Measurements from ENCODE around the gene UHRF1. TPM values are rescaled to one million over a fixed set of nuclear protein-coding genes. Genes with fewer than 3 reads are reported as not detected.
A peak's percentile ranks its signal among the peaks of the same experiment; 100 is the strongest.
"Not testable (repeated sequence)": the region's sequence is repeated elsewhere in the genome, so short reads cannot be mapped to it uniquely, and the experiment has no call there.

UHRF1 gene
- total and polyA plus RNA-seq, 2 donors from 2014 or later = 0.19 to 3.1 TPM

DNA sequence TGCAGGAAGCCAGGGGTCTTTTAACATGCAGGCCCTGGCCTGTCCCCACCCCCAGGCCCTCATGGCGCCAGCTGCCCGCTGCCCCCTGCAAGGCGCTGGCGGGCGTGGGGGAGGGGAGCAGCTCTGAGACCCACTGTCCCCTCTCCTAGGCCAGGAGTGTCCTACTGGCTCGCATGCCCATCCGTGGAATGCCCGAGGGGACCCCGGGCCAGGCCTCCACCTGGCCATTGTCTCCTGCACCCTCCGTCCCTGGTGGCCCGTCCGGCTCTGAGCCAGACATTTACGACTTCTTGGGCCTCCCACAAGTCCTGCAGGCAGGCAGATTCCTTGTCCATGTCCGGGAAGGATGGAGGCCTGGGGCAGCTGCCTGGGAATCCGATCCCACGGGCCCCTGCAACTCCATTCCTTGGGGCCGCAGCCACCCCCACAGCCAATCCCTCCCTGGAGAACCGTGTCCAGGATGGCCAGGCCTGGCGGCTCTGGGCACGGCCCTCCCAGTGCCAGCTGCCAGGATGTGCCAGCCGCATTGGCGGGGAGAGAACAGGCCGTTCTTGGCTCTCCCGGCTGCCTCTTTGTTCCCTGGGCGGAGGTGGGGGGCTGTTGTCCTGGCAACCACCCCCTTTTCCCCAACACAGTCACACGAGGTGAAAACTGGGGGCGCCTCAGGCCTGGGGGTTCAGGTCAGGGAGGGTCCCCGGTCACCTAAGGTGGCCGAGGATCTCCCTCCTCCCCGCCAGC, 31.4 kb upstream of the UHRF1 start:
- DNase-seq = peak; percentile 64 to 80 (median 74)
- H3K9ac ChIP-seq (ENCODE audit: low read length in 3 of 3) = no peak overlapping the region
- FAIRE-seq = no peak

DNA sequence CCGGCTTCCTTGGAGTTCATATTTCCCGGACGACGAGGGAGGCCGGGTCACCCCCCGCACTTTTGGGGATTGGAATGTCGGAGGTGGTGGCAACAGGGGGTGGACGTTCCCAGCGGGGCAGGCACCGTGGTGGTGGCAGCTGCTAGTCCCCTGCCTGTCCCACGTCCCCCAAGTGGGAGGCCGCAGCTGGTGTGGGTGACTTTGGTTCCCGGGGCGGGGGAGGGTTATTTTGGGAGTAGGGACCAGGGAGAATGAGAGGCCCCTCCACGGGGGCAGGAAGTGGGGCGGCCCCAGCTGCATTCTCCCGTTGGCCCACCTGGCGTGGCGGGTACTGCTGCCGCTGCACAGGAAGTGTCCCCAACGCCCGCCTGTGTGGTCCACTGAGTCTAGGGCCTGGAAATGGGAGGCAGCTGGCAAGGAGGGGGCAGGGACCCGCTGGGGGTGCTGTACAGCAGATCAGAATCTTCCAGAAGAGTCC, 30.8 kb upstream of the UHRF1 start:
- no peak overlapping the region for H3K27ac ChIP-seq (ENCODE audit: low read depth in 2 of 2, low read length in 2 of 2)
- DNase-seq = peak in 3 of 5 donors; percentile 55 to 72 (median 59)

More for the DNA sequence above, 31.4 kb upstream of the UHRF1 start:
- no peaks in the 10 kb centered on the region for H3K27me3 ChIP-seq (ENCODE audit: control insufficient read depth, insufficient read depth, low read length)
- intact Hi-C loops (cut with DNase I) = loop anchor here (5.0 kb wide), 1 partner anchor 34 kb away; no protein-coding TSS in a partner anchor
- H3K4me3 ChIP-seq (ENCODE audit: low read length in 3 of 3) = no peak overlapping the region
- no peak overlapping the region for H3K27ac ChIP-seq (ENCODE audit: low read depth in 2 of 2, low read length in 2 of 2)
- no peaks in the 10 kb centered on the region for H3K36me3 ChIP-seq (ENCODE audit: control insufficient read depth in 2 of 3, insufficient read depth in 3 of 3, low read length in 3 of 3)
- TF ChIP-seq, protein P1, sequence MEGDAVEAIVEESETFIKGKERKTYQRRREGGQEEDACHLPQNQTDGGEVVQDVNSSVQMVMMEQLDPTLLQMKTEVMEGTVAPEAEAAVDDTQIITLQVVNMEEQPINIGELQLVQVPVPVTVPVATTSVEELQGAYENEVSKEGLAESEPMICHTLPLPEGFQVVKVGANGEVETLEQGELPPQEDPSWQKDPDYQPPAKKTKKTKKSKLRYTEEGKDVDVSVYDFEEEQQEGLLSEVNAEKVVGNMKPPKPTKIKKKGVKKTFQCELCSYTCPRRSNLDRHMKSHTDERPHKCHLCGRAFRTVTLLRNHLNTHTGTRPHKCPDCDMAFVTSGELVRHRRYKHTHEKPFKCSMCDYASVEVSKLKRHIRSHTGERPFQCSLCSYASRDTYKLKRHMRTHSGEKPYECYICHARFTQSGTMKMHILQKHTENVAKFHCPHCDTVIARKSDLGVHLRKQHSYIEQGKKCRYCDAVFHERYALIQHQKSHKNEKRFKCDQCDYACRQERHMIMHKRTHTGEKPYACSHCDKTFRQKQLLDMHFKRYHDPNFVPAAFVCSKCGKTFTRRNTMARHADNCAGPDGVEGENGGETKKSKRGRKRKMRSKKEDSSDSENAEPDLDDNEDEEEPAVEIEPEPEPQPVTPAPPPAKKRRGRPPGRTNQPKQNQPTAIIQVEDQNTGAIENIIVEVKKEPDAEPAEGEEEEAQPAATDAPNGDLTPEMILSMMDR (IDR thresholded peaks at IDR 0.05; ENCODE audit: borderline replicate concordance, extremely low read depth, insufficient read depth) = no peak
- no peaks in the 10 kb centered on the region for H3K4me1 ChIP-seq (ENCODE audit: control insufficient read depth in 2 of 3, insufficient read depth in 2 of 3, low read depth in 1 of 3, low read length in 3 of 3)
- H3K9me3 ChIP-seq (ENCODE audit: control insufficient read depth in 2 of 3, insufficient read depth in 1 of 3, low read length in 3 of 3) = no peaks in the 10 kb centered on the region

DNA sequence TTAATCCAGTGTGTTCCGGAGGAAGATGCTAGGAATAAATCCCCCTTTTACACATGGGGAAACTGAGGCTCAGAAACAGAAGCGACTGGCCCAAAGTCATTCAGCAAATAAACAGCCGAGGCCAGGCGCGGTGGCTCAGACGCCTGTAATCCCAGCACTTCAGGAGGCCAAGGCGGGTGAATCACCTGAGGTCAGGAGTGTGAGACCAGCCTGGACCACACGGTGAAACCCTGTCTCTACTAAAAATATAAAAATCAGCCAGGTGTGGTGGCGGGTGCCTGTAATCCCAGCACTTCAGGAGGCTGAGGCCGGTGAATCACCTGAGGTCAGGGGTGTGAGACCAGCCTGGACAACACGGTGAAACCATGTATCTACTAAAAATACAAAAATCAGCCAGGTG, 30.3 kb upstream of the UHRF1 start:
- TF ChIP-seq, protein P1 (IDR thresholded peaks at IDR 0.05; ENCODE audit: borderline replicate concordance, extremely low read depth, insufficient read depth) = no peak
- no peaks in the 10 kb centered on the region for H3K27me3 ChIP-seq (ENCODE audit: control insufficient read depth, insufficient read depth, low read length)
- intact Hi-C loops (cut with DNase I) = loop anchor here (5.0 kb wide), 1 partner anchor 33 kb away; no protein-coding TSS in a partner anchor
- no peak overlapping the region for H3K27ac ChIP-seq (ENCODE audit: low read depth in 2 of 2, low read length in 2 of 2)
- no peaks in the 10 kb centered on the region for H3K9me3 ChIP-seq (ENCODE audit: control insufficient read depth in 2 of 3, insufficient read depth in 1 of 3, low read length in 3 of 3)
- DNase-seq (no peak), FAIRE-seq (no peak)
- H3K4me1 ChIP-seq (ENCODE audit: control insufficient read depth in 2 of 3, insufficient read depth in 2 of 3, low read depth in 1 of 3, low read length in 3 of 3) = no peaks in the 10 kb centered on the region
- H3K36me3 ChIP-seq (ENCODE audit: control insufficient read depth in 2 of 3, insufficient read depth in 3 of 3, low read length in 3 of 3) = no peaks in the 10 kb centered on the region
- no peak overlapping the region for H3K4me3 ChIP-seq (ENCODE audit: low read length in 3 of 3)
- no peak overlapping the region for H3K9ac ChIP-seq (ENCODE audit: low read length in 3 of 3)

More for the DNA sequence above, 30.8 kb upstream of the UHRF1 start:
- no peak overlapping the region for H3K9ac ChIP-seq (ENCODE audit: low read length in 3 of 3)
- H3K9me3 ChIP-seq (ENCODE audit: control insufficient read depth in 2 of 3, insufficient read depth in 1 of 3, low read length in 3 of 3) = no peaks in the 10 kb centered on the region
- no peak overlapping the region for H3K4me3 ChIP-seq (ENCODE audit: low read length in 3 of 3)
- H3K27me3 ChIP-seq (ENCODE audit: control insufficient read depth, insufficient read depth, low read length) = no peaks in the 10 kb centered on the region
- intact Hi-C loops (cut with DNase I) = loop anchor here (5.0 kb wide), 1 partner anchor 34 kb away; no protein-coding TSS in a partner anchor
- TF ChIP-seq, protein P1 (IDR thresholded peaks at IDR 0.05; ENCODE audit: borderline replicate concordance, extremely low read depth, insufficient read depth) = no peak
- no peaks in the 10 kb centered on the region for H3K4me1 ChIP-seq (ENCODE audit: control insufficient read depth in 2 of 3, insufficient read depth in 2 of 3, low read depth in 1 of 3, low read length in 3 of 3)
- FAIRE-seq = no peak
- no peaks in the 10 kb centered on the region for H3K36me3 ChIP-seq (ENCODE audit: control insufficient read depth in 2 of 3, insufficient read depth in 3 of 3, low read length in 3 of 3)

DNA sequence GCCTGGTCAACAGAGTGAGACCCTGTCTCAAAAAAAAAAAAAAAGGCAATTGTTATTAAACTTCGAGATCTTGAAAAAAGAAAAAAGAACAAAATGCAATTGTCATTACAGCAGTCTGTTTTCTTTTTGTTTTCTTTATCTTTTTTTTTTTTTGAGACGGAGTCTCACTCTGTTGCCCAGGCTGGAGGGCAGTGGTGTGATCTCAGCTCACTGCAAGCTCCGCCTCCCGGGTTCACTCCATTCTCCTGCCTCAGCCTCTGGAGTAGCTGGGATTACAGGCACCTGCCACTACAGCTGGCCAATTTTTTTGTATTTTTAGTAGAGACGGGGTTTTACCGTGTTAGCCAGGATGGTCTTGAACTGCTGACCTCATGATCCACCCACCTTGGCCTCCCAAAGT, 26.4 kb upstream of the UHRF1 start:
- H3K4me1 ChIP-seq (ENCODE audit: control insufficient read depth in 2 of 3, insufficient read depth in 2 of 3, low read depth in 1 of 3, low read length in 3 of 3); H3K4me3 ChIP-seq (ENCODE audit: low read length in 3 of 3); H3K36me3 ChIP-seq (ENCODE audit: control insufficient read depth in 2 of 3, insufficient read depth in 3 of 3, low read length in 3 of 3); H3K9ac ChIP-seq (ENCODE audit: low read length in 3 of 3); FAIRE-seq; intact Hi-C loops (cut with DNase I); H3K27me3 ChIP-seq (ENCODE audit: control insufficient read depth, insufficient read depth, low read length); H3K9me3 ChIP-seq (ENCODE audit: control insufficient read depth in 2 of 3, insufficient read depth in 1 of 3, low read length in 3 of 3); DNase-seq; H3K27ac ChIP-seq (ENCODE audit: low read depth in 2 of 2, low read length in 2 of 2): not testable (repeated sequence)

DNA sequence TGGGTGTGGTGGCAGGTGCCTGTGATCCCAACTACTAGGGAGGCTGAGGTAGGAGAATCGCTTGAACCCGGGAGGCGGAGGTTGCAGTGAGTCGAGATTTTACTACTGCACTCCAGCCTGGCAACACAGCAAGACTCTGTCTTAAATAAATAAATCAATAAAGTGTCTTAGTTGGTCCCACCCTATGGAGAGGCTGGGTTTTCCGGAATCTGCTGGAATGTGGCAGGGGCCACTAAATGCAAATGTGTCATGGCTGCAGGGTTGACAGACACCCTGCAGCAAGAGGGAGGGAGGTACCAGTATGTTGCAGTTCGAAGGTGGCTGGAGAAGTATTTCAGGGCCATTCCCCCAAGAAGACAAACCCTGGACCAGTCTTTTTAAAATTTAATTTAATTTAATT, 24.3 kb upstream of the UHRF1 start:
- H3K4me1 ChIP-seq (ENCODE audit: control insufficient read depth in 2 of 3, insufficient read depth in 2 of 3, low read depth in 1 of 3, low read length in 3 of 3); H3K36me3 ChIP-seq (ENCODE audit: control insufficient read depth in 2 of 3, insufficient read depth in 3 of 3, low read length in 3 of 3); H3K9me3 ChIP-seq (ENCODE audit: control insufficient read depth in 2 of 3, insufficient read depth in 1 of 3, low read length in 3 of 3); FAIRE-seq; H3K27me3 ChIP-seq (ENCODE audit: control insufficient read depth, insufficient read depth, low read length); DNase-seq; H3K27ac ChIP-seq (ENCODE audit: low read depth in 2 of 2, low read length in 2 of 2); H3K9ac ChIP-seq (ENCODE audit: low read length in 3 of 3); H3K4me3 ChIP-seq (ENCODE audit: low read length in 3 of 3); intact Hi-C loops (cut with DNase I): not testable (repeated sequence)

DNA sequence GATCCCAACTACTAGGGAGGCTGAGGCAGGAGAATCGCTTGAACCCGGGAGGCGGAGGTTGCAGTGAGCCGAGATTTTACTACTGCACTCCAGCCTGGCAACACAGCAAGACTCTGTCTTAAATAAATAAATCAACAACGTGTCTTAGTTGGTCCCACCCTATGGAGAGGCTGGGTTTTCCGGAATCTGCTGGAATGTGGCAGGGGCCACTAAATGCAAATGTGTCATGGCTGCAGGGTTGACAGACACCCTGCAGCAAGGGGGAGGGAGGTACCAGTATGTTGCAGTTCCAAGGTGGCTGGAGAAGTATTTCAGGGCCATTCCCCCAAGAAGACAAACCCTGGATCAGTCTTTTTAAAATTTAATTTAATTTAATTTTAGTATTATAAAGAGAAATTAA, 21.5 kb upstream of the UHRF1 start:
- intact Hi-C loops (cut with DNase I); H3K9ac ChIP-seq (ENCODE audit: low read length in 3 of 3); H3K4me3 ChIP-seq (ENCODE audit: low read length in 3 of 3); DNase-seq; H3K4me1 ChIP-seq (ENCODE audit: control insufficient read depth in 2 of 3, insufficient read depth in 2 of 3, low read depth in 1 of 3, low read length in 3 of 3); H3K27ac ChIP-seq (ENCODE audit: low read depth in 2 of 2, low read length in 2 of 2); H3K9me3 ChIP-seq (ENCODE audit: control insufficient read depth in 2 of 3, insufficient read depth in 1 of 3, low read length in 3 of 3); H3K27me3 ChIP-seq (ENCODE audit: control insufficient read depth, insufficient read depth, low read length); H3K36me3 ChIP-seq (ENCODE audit: control insufficient read depth in 2 of 3, insufficient read depth in 3 of 3, low read length in 3 of 3); FAIRE-seq: not testable (repeated sequence)
